Keratinocyte (primary cell): Measurements from ENCODE around the gene CD59.

Source experiments
- EZH2 ChIP-seq: IDR thresholded peaks from one replicate; pipeline ENCODE4 v1.6.1; 2012; ENCODE audit warnings: inconsistent platforms, mild to moderate bottlenecking, low read length, moderate library complexity
- TF ChIP-seq, protein P1 (sequence below), 3 experiments: IDR thresholded peaks in 1 of 3; conservative IDR thresholded peaks in 1 of 3; optimal IDR thresholded peaks in 1 of 3; 2 replicates in 2 of 3; 3 replicates in 1 of 3; pipeline versions ENCODE3 to v1.5.1; 2011; ENCODE audit warnings: low read length in 3 of 3, mild to moderate bottlenecking in 3 of 3, moderate library complexity in 2 of 3, control low read depth in 1 of 3, inconsistent platforms in 1 of 3; ENCODE audit not compliant: insufficient read depth in 2 of 3; ENCODE audit errors: extremely low read depth in 1 of 3

DNA sequence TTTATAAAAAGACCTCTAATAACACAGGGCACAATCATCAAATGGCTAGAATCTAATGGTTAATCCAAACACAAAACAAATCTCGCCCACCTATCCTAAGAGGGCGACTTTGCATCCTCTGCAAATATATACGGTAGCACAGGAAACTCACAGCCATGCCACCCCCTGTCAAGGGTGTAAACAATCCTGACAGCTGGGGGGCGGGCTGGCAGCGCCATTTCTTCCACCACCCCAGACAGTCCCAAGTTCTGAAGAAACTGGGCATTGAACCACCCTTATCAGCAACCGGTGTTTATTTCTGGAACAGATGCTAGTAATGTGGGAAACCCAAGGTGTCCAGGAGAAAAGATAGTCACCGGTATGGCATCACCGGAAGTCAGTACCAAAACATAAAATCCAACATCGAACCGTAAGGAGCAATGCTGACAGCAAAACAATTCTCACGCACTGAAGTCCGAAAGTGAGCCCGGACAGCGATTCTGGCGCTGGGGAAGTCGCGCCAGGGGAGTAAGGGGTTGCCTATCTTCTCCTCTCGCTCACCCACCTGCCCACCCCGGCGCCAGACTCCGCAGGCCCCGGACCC, 37.3 kb upstream of the CD59 start:
- TF ChIP-seq, protein P1, sequence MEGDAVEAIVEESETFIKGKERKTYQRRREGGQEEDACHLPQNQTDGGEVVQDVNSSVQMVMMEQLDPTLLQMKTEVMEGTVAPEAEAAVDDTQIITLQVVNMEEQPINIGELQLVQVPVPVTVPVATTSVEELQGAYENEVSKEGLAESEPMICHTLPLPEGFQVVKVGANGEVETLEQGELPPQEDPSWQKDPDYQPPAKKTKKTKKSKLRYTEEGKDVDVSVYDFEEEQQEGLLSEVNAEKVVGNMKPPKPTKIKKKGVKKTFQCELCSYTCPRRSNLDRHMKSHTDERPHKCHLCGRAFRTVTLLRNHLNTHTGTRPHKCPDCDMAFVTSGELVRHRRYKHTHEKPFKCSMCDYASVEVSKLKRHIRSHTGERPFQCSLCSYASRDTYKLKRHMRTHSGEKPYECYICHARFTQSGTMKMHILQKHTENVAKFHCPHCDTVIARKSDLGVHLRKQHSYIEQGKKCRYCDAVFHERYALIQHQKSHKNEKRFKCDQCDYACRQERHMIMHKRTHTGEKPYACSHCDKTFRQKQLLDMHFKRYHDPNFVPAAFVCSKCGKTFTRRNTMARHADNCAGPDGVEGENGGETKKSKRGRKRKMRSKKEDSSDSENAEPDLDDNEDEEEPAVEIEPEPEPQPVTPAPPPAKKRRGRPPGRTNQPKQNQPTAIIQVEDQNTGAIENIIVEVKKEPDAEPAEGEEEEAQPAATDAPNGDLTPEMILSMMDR (optimal IDR thresholded peaks at IDR 0.05 in 1 of 3, IDR thresholded peaks at IDR 0.05 in 1 of 3, conservative IDR thresholded peaks at IDR 0.05 in 1 of 3; ENCODE audit: extremely low read depth in 1 of 3, insufficient read depth in 2 of 3, low read length in 3 of 3): no peak
- no peak for TF ChIP-seq EZH2
